SK-N-SH treated with all-trans-retinoic acid at 6 μM for 48 hours (cell line): ENCODE results near the gene FAM50A.

ENCODE experiments used
- ARNTL ChIP-seq: fragments of 450-650 bp; formaldehyde crosslinking; IDR thresholded peaks from 2 replicates; pipeline ENCODE4 v1.5.0; 2020; ENCODE audit warnings: low read depth, mild to moderate bottlenecking, moderate library complexity, borderline replicate concordance
- CREB5 ChIP-seq: fragments of 250-450 bp; sonication (Bioruptor Pico); IDR thresholded peaks from 2 replicates; pipeline ENCODE4 v1.5.1; 2020; ENCODE audit warnings: low read depth, mild to moderate bottlenecking, moderate library complexity
- GLIS3 ChIP-seq: fragments of 250-450 bp; sonication (Bioruptor Pico); IDR thresholded peaks from 2 replicates; pipeline ENCODE4 v1.5.0; 2020; ENCODE audit warnings: mild to moderate bottlenecking, moderate library complexity
- PATZ1 ChIP-seq: fragments of 250-450 bp; sonication (Bioruptor Pico); IDR thresholded peaks from 2 replicates; pipeline ENCODE4 v1.8.0; 2020; ENCODE audit warnings: mild to moderate bottlenecking, moderate library complexity, borderline replicate concordance
- TOX ChIP-seq: fragments of 250-450 bp; sonication (Bioruptor Pico); IDR thresholded peaks from 2 replicates; pipeline ENCODE4 v1.8.0; 2021; ENCODE audit warnings: mild to moderate bottlenecking, moderate library complexity, borderline replicate concordance
- ZFP3 ChIP-seq: fragments of 250-450 bp; sonication (Bioruptor Pico); IDR thresholded peaks from 2 replicates; pipeline ENCODE4 v1.5.0; 2020; ENCODE audit warnings: mild to moderate bottlenecking, moderate library complexity
- ZFP30 ChIP-seq: fragments of 450-650 bp; formaldehyde crosslinking; IDR thresholded peaks from 2 replicates; pipeline ENCODE4 v1.5.0; 2022; ENCODE audit warnings: mild to moderate bottlenecking, moderate library complexity

- no peak for TF ChIP-seq TOX
- TF ChIP-seq CREB5 = no peak
- no peak for TF ChIP-seq PATZ1 (CRISPR knock-in tag)
- TF ChIP-seq ZFP3 (CRISPR knock-in tag) = no peak
- no peak for TF ChIP-seq ZFP30 (CRISPR knock-in tag)
- TF ChIP-seq GLIS3 (CRISPR knock-in tag) = no peak
- no peak for TF ChIP-seq ARNTL (CRISPR knock-in tag)
These were observed 18.5 kb downstream of the FAM50A start for GRCh38 chrX:154462396-154462795.
